GM21786 (cell line): ENCODE results near the gene UNC5C.

Experiments
- ATAC-seq: cut with Tn5 transposase; IDR thresholded peaks from one replicate; pipeline ENCODE4 v1.9.1; 2021; ENCODE audit not compliant: unreplicated experiment

UNC5C gene

GRCh38 chr4:95409750-95410149, 139.0 kb downstream of the UNC5C start:
- no peak for ATAC-seq

GRCh38 chr4:95409127-95409526, 139.6 kb downstream of the UNC5C start:
- no peak for ATAC-seq

- ATAC-seq: no peak
Observed at GRCh38 chr4:95402299-95402698, 146.5 kb downstream of the UNC5C start.

GRCh38 chr4:95398217-95398616, 150.6 kb downstream of the UNC5C start:
- ATAC-seq: no peak

GRCh38 chr4:95394752-95395306, 153.9 kb downstream of the UNC5C start:
- no peak for ATAC-seq

GRCh38 chr4:95393821-95394220, 155.0 kb downstream of the UNC5C start:
- no peak for ATAC-seq

- no peak for ATAC-seq
Observed at GRCh38 chr4:95388911-95389310, 159.9 kb downstream of the UNC5C start.

GRCh38 chr4:95387719-95388118, 161.1 kb downstream of the UNC5C start:
- ATAC-seq: no peak

GRCh38 chr4:95386410-95386809, 162.4 kb downstream of the UNC5C start:
- ATAC-seq: no peak

- ATAC-seq: no peak
Observed at GRCh38 chr4:95381843-95382580, 166.8 kb downstream of the UNC5C start.

- no peak for ATAC-seq
Observed at GRCh38 chr4:95379633-95380032, 169.1 kb downstream of the UNC5C start.

- ATAC-seq: no peak
Observed at GRCh38 chr4:95377366-95377900, 171.3 kb downstream of the UNC5C start.

GRCh38 chr4:95371476-95372224, 177.1 kb downstream of the UNC5C start:
- no peak for ATAC-seq

GRCh38 chr4:95367824-95368223, 180.9 kb downstream of the UNC5C start:
- ATAC-seq: no peak

- no peak for ATAC-seq
Observed at GRCh38 chr4:95363966-95364365, 184.8 kb downstream of the UNC5C start.

- ATAC-seq: no peak
Observed at GRCh38 chr4:95363559-95363925, 185.2 kb downstream of the UNC5C start.

GRCh38 chr4:95362906-95363558, 185.7 kb downstream of the UNC5C start:
- ATAC-seq: no peak

GRCh38 chr4:95362066-95362465, 186.7 kb downstream of the UNC5C start:
- ATAC-seq: no peak

GRCh38 chr4:95361696-95361965, 187.1 kb downstream of the UNC5C start:
- ATAC-seq: no peak

GRCh38 chr4:95360906-95361695, 187.7 kb downstream of the UNC5C start:
- no peak for ATAC-seq
